DND-41 (cell line): ENCODE measurements around the gene NFAM1.

ENCODE experiments used
- EZH2 ChIP-seq: IDR thresholded peaks from 3 replicates; pipeline ENCODE4 v1.6.1; 2012; ENCODE audit warnings: borderline replicate concordance, low read depth, mild to moderate bottlenecking, moderate library complexity, low read length, inconsistent platforms; ENCODE audit not compliant: severe bottlenecking
- TF ChIP-seq, protein P1 (sequence below): IDR thresholded peaks from 2 replicates; pipeline ENCODE4 v1.5.1; 2012; ENCODE audit warnings: borderline replicate concordance, low read length, moderate library complexity, mild to moderate bottlenecking; ENCODE audit not compliant: poor library complexity, severe bottlenecking; ENCODE audit errors: extremely low read depth

DNA sequence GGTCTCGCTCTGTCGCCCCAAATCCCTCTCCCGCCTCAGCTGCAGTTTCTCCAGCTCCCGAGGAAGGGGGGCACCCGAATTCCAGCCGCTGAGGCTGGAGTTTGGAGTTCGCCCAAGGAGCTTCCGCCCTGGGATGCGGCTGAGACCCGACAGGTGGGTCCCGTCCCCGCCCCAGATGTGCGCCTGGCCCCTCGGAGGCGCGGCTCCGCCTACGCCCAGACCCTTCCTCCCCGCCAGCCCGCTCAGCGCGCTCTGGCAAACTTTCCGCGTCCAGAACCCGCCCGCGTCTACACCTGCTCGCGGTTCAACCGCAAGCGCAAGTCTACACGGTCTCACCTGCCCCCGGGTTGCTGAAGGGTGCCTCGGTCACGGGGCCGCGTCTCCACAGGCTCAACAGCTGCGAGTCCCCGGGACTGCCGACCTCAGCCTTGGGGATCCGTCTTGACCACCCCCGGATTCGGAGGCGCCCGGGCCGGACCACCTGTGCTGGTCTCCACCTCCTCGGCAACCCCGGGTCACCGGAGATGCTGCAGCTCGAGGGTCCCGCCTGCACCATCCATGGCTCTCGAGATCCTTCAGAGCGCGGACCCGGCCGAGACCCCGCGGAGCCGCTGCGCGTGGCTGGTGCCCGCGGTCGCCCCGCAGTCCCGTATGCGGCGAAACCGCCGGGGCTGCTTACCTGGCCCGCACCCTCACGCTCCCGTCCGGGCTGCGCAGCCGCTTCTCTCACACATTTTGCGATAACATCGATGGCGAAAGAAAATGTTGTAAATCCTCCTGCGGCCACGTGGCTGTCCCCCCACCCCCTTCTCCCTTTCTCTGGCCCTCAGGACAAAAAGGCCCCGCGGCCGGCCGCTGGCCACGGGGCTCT is 63.6 kb downstream of the NFAM1 start:
- TF ChIP-seq, protein P1, sequence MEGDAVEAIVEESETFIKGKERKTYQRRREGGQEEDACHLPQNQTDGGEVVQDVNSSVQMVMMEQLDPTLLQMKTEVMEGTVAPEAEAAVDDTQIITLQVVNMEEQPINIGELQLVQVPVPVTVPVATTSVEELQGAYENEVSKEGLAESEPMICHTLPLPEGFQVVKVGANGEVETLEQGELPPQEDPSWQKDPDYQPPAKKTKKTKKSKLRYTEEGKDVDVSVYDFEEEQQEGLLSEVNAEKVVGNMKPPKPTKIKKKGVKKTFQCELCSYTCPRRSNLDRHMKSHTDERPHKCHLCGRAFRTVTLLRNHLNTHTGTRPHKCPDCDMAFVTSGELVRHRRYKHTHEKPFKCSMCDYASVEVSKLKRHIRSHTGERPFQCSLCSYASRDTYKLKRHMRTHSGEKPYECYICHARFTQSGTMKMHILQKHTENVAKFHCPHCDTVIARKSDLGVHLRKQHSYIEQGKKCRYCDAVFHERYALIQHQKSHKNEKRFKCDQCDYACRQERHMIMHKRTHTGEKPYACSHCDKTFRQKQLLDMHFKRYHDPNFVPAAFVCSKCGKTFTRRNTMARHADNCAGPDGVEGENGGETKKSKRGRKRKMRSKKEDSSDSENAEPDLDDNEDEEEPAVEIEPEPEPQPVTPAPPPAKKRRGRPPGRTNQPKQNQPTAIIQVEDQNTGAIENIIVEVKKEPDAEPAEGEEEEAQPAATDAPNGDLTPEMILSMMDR, result no peak
- peak; percentile 76 for TF ChIP-seq EZH2
